ENCODE results near the gene OSBPL8.
A peak's percentile ranks its signal among the peaks of the same experiment; 100 is the strongest.
"Not testable (repeated sequence)": the region's sequence is repeated elsewhere in the genome, so short reads cannot be mapped to it uniquely, and the experiment has no call there.

OSBPL8 gene

GRCh38 chr12:76472862-76473261 is 86.7 kb downstream of the OSBPL8 start:
- DNase-seq (ENCODE audit: low spot score): not testable (repeated sequence)

GRCh38 chr12:76471579-76471978 is 88.0 kb downstream of the OSBPL8 start:
- no peak for DNase-seq (ENCODE audit: low spot score)

GRCh38 chr12:76470028-76470939 is 89.3 kb downstream of the OSBPL8 start:
- DNase-seq (ENCODE audit: low spot score): no peak

- DNase-seq (ENCODE audit: low spot score): no peak
These were observed 94.9 kb downstream of the OSBPL8 start for GRCh38 chr12:76464631-76465166.

GRCh38 chr12:76462668-76463224 is 96.8 kb downstream of the OSBPL8 start:
- no peak for DNase-seq (ENCODE audit: low spot score)

GRCh38 chr12:76460807-76461206 is 98.8 kb downstream of the OSBPL8 start:
- DNase-seq (ENCODE audit: low spot score): no peak

- no peak for DNase-seq (ENCODE audit: low spot score)
These were observed 101.8 kb downstream of the OSBPL8 start for GRCh38 chr12:76457818-76458217.

- DNase-seq (ENCODE audit: low spot score): no peak
These were observed 102.6 kb downstream of the OSBPL8 start for GRCh38 chr12:76457010-76457409.

- DNase-seq (ENCODE audit: low spot score): peak; percentile 43
These were observed 103.8 kb downstream of the OSBPL8 start for GRCh38 chr12:76455582-76456345.

- no peak for DNase-seq (ENCODE audit: low spot score)
These were observed 108.0 kb downstream of the OSBPL8 start for GRCh38 chr12:76451528-76451927.

GRCh38 chr12:76450690-76451089 is 108.9 kb downstream of the OSBPL8 start:
- DNase-seq (ENCODE audit: low spot score): no peak

- DNase-seq (ENCODE audit: low spot score): no peak
These were observed 109.6 kb downstream of the OSBPL8 start for GRCh38 chr12:76449993-76450392.

- no peak for DNase-seq (ENCODE audit: low spot score)
These were observed 110.0 kb downstream of the OSBPL8 start for GRCh38 chr12:76449583-76449982.

GRCh38 chr12:76449016-76449415 is 110.6 kb downstream of the OSBPL8 start:
- DNase-seq (ENCODE audit: low spot score): no peak

GRCh38 chr12:76446090-76446489 is 113.5 kb downstream of the OSBPL8 start:
- no peak for DNase-seq (ENCODE audit: low spot score)

- no peak for DNase-seq (ENCODE audit: low spot score)
These were observed 114.1 kb downstream of the OSBPL8 start for GRCh38 chr12:76445462-76445861.

- no peak for DNase-seq (ENCODE audit: low spot score)
These were observed 115.1 kb downstream of the OSBPL8 start for GRCh38 chr12:76444408-76444984.

- DNase-seq (ENCODE audit: low spot score): no peak
These were observed 118.6 kb downstream of the OSBPL8 start for GRCh38 chr12:76441016-76441415.

GRCh38 chr12:76432733-76433132 is 126.8 kb downstream of the OSBPL8 start:
- DNase-seq (ENCODE audit: low spot score): no peak

GRCh38 chr12:76428117-76428516 is 131.5 kb downstream of the OSBPL8 start:
- no peak for DNase-seq (ENCODE audit: low spot score)

GRCh38 chr12:76426160-76426559 is 133.4 kb downstream of the OSBPL8 start:
- no peak for DNase-seq (ENCODE audit: low spot score)

- DNase-seq (ENCODE audit: low spot score): no peak
These were observed 134.6 kb downstream of the OSBPL8 start for GRCh38 chr12:76424941-76425340.
